Activated CD4-positive, CD25-positive, alpha-beta regulatory T cell treated with anti-CD3 and anti-CD28 coated beads, Interleukin-2, amount 50 U/mL, for 72 hours (primary cell): Measurements from ENCODE around the gene EPHA3.

ENCODE experiments used
- DNase-seq: peaks from one replicate; pipeline ENCODE4 v3.0.0; 2021

The EPHA3 gene

DNA sequence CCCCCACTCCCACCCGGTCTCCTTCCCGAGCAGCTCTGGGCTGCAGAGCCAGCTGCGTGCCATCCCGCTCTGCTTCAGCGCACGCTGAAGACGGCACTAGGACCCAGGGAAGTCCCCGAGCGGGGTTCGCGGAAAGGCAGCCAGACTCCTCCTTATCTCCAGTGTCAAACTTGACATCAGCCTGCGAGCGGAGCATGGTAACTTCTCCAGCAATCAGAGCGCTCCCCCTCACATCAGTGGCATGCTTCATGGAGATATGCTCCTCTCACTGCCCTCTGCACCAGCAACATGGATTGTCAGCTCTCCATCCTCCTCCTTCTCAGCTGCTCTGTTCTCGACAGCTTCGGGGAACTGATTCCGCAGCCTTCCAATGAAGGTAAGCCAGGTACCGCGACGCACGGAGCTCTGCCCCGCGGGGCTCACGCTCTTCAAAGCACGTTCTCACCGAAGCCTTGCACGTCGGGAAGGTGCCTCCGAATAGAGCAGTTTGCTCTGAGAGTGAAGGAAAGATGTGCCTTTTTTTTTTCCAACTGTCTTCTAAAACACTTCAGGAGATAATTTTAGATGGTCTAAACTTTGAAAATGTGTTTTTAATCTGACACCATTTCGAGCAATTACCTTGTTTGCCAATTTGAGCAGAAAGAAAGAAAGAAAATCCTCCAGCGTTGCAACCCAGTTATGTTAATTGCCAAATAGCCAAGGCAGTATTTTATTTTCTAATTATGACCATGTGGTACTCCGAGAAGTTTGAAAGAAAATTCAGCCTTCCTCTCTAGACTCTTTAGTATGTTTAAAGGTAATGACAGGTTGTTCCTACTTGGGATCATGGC, at the start of gene EPHA3:
Gene EPHA3 (plus strand): TSS at position 161 of the 830 bp plus-strand sequence. CDS start 128 bp downstream, at position 289.
- peak; percentile 32 for DNase-seq

DNA sequence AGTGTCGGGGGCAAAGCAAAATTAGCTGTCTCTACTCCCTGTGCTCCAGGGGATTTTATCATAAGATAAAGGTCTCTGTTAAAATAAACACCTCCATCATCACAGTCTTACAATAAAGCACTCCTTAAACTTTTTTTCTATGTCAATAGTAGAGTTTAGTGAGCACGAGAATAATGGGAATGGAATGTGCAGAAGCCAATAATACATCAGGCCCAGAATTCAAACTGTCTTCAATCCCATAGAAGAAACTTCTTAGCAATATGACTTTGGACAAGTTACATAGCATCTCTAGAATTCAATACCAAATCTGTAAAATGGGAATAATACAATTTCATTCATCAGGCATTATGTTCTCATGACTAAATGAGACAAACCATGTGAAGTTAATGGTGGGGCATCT, 49.0 kb upstream of the EPHA3 start:
- no peak for DNase-seq

DNA sequence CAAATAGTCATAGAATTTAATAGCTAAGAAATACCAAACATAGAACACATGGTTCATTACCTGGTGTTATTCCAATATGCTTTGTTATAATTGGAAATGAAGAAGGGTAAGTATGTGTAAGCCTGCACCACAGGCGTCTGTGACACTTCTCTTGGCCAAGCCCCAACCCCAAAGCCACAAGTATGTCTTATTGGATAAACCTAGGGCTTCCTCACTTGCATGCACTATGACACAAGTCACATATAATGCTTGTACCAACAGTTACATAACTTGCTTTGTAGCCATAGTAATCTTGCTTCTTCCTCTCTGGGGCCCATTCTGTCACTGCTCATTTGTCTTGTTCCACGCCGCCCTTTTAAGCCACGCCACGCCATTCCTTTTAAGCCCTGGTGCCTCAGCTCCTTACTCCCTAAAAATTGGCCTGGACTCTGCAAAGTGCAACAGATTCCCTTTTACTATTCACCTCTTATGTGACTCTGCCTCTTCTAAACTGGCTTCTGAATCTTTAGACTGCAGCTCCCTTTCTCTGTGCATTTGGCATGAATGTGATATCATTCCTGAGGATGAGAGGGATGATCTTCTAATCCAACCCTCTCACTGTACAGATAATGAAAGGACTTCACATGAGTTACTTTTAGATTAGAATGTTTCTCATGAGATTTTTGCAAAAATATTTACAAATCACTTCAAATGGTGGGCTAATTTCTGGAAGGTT, 48.1 kb upstream of the EPHA3 start:
- no peak for DNase-seq

DNA sequence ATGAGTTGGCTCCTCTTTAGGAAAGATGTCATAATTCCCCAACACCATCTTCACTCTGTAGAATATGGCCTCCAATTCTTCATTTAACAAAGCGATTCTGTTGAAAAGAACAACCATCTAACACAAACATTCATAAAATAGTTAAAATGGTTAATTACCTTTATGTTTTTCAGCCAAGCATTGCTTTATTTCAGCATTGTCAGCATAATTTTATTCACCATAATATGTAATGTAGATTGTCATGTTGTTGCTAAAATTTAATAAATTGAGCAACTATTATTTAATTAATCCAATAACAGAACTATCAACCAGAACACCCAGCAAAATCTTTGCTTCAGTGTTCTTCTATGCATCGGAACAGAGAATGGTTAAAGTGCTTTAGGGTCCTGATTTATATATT, 46.2 kb upstream of the EPHA3 start:
- DNase-seq: no peak

DNA sequence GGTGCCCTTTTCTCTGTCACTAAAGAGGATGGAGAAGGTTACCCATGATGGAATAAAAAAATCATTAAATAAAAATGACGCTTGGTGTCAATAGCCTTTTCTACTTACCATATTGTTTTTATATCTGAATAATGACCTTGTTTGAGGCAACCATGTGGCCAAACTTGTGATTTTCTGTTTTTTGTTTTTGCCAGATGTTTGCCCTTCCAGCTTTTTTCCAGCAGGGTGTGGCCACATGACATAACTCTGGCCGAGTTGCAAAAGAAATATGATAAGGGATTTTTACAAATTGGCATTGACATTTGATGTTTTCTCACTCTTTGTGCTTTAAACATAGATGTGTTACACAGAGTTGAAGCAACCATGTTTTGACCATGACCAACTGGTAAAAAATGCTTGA, 39.7 kb upstream of the EPHA3 start:
- DNase-seq: no peak

DNA sequence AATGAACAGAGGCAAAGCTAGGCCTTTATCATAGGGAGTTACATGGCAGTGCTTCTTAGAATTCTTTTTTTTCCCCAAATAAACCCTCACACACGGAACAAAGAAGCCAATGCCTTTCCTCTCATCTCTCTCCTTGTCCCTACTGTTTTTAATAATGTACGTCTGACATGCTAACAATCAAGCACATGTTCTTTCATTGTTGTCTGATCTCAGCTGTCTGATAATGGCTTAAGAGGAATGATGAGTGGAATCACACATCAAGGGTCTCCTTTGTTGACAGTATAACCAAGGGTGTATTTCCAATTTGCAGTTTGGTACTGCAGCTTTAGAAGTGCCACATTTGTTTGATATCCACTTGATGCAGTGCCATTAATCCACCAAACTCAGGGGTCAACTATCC, 34.8 kb upstream of the EPHA3 start:
- DNase-seq: no peak

DNA sequence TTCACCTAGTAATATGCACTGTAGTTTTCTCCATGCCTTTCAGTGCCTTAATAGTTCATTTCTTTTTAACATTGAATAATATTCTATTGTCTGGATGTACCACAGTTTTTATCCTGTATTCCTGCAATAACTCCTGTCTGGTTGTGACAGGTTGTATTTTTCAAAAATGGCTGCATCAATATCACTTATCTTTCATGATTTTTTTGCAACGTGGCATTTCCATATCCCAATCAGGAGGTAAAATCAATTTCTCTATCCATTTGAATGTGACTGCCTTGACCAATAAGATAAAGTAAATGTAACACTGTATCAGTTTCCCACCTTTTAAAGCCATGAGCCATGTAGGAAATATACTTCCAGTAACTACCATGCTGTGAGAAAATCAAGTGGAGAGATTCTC, 27.5 kb upstream of the EPHA3 start:
- no peak for DNase-seq

DNA sequence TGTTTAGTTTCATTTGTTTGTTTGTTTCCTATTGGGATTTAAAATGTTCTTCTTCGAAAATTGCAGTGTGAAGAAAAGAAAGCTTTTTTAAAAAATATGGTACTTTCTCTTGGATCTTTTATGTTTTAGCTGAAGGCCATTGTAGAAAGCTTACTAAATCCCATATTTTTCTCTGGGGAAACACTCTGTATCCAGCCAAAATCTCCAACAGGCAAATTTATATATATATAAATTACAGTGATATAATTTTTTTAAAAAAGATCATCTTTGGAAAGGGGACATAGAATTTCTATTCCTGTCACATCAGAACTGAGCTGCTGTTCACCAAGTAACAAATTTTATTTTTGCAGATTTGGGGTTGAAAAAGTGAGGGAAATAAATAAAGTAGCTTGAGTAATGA, 19.6 kb upstream of the EPHA3 start:
- DNase-seq: no peak

DNA sequence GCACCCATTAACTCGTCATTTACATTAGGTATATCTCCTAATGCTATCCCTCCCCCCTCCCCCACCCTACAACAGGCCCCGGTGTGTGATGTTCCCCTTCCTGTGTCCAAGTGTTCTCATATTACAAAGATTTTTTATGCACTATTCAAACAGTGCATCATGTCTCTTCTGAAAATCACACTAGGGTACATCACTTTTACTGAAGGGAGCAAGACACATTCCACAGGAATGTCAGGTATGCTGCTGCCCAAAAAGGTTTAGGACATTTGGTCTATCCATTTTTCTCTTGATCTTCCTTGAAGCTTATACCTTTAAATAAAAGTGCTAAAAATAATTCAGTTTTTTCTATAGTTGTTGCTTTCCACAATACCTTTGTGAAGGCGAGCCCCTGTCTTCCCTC, 9.2 kb upstream of the EPHA3 start:
- no peak for DNase-seq

DNA sequence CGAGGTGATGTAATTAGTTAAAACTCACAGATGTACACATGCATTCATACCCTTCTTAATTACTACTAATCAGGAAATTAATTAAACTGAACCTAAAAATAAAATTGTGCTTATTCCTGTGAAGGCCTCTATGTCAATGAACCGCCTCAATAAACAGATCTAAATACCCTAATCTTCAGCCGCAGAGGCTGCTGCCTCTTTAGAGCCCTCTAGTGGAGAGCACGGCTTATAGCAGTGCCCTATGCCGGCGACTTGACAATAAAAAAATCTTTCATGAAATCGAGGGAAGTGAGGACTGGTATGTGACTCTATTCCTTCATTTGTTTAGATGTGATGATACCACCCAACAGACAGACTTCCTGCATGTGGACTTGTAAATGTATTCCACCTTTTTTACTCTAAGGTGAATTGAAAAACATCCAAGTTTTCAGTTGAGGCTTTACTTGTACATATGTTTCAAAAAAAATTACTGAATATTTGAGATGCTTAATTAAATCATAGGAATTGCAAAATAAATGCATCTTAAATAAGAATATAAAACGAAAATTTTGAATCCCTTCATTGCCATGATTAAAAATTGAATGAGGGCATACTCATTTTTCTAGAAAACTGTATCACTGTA, 8.3 kb upstream of the EPHA3 start:
- no peak for DNase-seq

DNA sequence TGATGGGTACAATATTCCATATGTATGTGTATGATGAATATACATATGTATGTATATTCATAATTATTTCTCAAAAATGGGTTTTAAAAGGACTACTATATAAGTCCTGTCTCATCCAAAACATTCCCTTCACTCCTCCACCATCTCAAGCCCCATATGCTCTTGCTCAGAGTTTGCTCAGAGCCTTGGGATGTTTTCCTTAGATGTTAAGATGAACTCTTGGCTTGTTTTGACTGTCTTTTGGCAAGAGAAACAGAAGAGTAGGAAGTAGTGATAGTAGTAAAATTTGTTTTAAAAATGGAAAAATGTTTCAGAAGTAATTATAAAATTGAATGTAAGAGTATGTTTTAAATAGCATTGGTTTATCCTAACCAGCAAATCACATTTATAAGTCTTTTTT, 6.2 kb upstream of the EPHA3 start:
- no peak for DNase-seq

DNA sequence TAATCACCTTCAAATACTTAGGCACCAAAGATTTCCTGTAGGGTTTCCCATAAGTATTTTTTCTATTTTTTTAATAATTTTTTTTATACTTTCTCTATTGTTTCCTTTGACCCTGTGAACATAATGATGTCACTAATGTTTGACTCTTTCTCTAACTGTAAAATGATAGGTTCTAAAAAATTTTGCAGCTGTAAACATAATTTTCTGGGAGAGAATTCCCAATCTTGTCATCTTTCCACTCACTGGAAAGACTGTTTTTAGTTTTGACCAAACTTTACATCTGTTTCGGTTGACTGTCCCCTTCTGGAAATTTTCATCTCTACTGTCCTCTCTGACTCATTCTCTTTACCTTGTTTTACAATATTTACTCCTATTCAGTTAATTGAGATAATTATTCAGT, 5.5 kb upstream of the EPHA3 start:
- no peak for DNase-seq

DNA sequence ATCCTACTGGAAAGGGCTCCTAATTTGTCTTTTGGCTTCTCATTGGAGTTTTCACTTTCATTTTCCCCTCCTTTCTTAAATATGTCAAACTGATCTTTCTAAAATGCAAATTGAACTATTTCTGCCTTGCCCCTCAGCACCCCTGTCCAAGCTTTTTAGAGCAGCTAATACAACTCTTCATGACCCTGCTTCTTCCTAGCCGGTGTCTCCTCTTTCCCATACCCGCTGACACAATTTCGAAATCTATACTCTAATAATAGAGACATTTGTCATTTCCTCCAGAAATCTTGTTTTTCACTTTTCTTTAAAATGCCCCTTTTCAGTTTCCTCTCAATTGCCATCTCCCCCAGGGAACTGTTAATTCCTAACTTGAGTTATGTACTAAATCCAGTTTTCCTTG, 2.9 kb upstream of the EPHA3 start:
- no peak for DNase-seq

DNA sequence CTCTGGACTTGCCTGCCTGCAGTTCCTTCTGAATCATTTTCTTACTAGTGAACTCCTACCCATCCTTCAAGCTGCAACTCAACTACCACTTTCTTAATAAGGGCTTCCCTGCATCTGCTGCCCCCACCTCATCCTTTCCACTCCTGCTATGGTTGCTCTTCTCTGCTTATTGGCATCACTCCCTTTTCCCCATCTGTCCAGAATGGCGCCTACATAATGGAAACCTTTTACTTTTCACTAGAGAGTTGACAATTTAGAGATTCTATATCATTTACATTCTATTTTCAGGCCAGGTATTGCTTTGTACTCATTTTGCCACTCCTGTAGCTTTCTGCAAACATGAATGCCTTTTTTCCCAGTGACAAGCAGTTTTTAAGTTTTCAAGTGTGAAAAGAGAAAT, 1.9 kb upstream of the EPHA3 start:
- no peak for DNase-seq

DNA sequence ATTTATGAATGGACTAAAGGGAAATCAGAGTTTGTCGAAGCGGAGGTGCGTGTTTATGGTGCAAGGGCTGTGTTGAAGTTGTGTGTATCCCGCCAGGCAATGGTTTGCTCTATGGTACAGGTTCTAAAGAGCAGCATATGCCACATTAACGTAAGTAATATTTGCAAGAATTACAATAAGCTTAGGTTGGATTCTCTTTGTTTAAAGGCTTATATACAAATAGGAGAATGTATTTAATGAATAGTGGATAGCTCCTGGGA, 800 bp downstream of the EPHA3 start:
- DNase-seq: no peak

DNA sequence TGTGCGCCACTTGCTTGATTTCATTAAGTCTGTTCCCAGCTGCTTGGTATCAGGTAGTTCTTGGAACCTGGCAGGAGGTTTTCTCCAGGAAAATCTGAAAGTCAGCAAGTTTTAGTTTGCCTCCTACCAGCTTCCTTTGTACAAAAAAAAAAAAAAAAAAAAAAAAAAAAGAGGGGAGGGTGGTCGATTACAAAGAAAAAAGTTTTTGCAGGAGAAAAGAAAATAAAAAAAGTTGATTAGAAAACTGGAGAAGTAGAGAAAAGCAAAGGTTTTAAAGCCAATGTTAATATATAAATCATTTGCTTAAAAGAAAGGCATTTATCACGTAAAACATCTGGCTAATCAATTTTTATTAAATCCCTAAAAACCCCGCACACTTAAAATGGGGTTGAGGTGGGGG, 5.9 kb downstream of the EPHA3 start:
- DNase-seq: no peak

DNA sequence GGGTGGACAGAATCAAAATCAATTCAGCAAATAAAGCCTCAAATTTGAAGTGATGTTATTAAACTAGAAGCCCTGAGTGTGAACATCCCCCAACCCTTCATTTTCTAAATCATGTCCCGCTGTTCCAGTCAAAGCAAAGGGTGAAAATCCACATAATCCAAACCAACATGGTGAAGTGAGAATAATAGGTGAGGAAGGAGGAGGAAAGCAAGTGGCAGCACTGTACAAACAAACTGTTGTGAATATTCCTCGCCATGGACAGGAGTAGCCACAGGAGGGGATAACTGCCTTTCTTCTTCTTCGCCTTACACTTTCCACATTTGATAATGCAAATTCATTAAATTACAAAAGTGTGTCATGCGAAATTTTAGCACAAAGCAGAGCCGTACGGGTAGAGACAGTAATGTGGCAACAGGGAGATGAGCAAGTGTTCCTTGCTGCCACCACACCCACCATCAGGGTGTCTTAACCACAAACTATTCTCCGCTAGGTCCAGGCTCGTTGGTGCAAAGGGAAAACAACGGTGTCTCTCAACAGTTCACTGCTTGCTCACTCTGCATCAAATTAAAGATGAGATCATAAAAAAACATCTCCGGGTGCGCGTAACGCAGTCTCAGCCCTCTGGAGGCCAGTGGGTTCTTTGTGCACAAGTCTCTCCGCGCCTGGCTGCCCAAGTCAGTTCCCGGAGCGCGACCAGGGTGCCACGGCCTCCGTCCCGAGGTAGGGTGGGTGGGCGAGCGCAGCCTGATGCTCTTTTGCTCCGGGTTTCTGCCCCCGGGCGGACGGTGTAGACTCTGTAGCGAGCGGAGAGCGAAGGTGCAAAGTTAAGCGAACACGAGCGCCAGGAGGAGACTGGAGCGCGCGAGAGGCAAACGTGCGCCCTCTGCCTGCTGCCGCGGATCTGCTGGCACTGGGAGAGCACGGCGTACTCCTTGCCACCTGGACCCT, 6.7 kb downstream of the EPHA3 start:
- no peak for DNase-seq

DNA sequence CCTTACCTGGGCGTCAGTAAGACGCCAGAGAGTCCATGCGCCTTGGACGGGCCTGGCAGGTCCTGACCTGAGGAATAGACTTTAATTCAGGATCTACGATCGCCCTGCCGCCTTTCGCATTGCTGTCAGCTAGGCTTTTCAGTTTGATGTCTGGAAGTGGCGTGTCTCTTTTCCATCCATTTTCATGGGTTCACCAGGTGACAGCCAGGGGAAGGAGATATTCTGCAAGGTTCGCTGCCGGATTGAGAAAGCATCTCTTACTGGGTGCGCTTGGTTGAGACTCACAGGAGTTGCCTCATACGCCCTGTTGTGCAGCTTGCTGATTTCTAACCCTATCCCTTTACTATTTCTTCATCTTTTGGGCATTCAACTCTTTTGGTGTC, 7.4 kb downstream of the EPHA3 start:
- DNase-seq: no peak

DNA sequence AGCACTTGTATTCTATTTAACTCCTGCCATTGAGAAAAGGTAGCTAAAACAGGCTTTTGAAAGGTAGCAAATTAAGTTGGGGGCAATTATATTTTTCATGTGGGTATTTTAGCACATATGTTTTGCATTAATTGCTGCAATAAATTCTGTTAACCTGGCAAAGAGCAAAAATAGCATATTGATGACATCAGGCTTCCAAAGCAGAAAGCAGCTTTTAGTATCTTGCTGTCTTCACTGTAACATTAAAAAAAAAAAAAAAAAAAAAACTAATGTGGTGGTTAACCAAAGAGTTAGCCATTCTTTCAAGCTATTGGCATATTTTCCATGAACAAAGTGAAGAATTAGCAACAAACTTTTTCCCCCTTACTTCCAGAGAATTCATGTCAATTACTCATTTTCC, 9.1 kb downstream of the EPHA3 start:
- no peak for DNase-seq

DNA sequence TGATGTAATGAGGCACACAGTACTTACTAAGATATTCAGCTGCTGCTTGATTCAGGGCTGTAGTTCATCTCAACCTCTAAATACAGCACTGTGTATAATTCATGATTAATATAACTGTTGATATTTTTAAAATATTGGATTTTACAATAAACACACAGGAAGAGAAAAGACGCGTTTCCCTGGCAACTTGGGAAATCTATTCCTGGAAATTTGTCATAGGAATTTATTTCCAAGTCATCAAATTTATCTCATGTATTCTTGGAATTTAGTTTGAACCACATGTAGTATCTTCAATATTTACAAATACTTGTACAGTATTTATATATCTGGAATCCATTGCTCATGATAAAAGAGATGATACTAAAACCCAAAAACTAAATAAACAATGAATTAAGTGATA, 30.6 kb downstream of the EPHA3 start:
- DNase-seq: no peak

DNA sequence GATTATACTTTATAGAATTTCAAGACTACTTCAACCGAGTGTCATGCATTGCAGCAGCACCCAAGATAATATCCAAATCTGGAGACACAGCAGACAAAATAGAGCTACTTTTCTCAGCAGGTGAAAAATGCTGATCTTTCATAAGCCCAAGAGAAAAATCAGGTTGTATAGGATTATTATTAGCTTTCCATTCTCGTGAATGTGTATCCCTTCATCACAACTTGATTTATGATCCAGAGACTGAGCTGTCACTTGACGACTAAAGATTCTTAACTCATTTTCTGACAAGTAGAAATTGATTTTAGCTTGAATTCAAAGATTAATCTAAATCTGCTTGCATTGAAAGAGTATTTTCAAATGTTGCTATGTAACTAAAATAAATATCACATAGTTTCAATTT, 32.4 kb downstream of the EPHA3 start:
- DNase-seq: no peak

DNA sequence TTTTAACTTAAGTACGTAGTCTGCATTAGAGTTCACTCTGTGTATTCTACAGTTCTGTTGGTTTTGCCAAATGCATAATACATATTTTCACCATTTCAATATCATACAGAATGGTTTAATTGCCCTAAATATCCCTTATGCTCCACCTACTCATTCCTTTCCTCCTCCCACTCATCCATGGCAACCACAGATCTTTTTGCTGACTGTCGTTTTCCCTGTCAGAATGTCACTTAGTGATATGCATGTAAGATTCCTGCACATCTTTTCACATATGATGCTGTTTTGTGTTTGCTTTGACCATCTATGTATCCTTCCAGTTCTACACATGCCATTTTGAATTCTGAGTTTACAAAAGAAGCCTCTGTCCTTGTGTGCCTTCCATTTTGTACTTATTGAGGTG, 36.7 kb downstream of the EPHA3 start:
- DNase-seq: no peak

DNA sequence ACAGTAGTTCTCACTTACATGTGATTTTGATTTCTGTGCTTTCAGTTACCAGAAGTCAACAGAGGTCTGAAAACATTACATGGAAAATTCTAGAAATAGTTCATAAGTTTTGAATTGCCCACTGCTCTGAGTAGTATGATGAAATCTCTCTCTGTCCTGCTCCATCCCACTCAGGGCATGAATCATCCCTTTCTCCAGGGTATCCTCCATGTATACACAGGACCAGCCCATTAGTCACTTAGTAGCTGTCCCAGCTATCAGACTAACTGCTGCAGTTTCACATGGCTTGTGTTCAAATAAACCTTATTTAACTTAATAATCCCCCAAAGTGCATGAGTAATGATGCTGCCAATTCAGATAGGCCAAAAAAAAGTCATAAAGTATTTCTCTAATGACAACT, 38.6 kb downstream of the EPHA3 start:
- DNase-seq: no peak
